Measurements from ENCODE around the gene PNMA6A.
"Not testable (repeated sequence)": the region's sequence is repeated elsewhere in the genome, so short reads cannot be mapped to it uniquely, and the experiment has no call there.

PNMA6A gene

GRCh38 chrX:153106092-153106801, 34.0 kb downstream of the PNMA6A start:
- H3K9me3 ChIP-seq (ENCODE audit: control insufficient read depth, insufficient read depth, low read depth, low read length); H3K36me3 ChIP-seq (ENCODE audit: control insufficient read depth in 2 of 2, insufficient read depth in 1 of 2, low read length in 2 of 2); H3K4me3 ChIP-seq (ENCODE audit: low read depth, low read length); H3K27ac ChIP-seq (ENCODE audit: extremely low read depth, low read depth, low read length); H3K4me1 ChIP-seq (ENCODE audit: control insufficient read depth, insufficient read depth, low read length); POLR2A ChIA-PET: not testable (repeated sequence)
- CTCF ChIA-PET, result interaction anchor here (0.6 kb wide), 1 partner anchor 332 kb away, joined by 3 read pairs; no protein-coding TSS in a partner anchor

GRCh38 chrX:153110735-153111134, 38.5 kb downstream of the PNMA6A start:
- H3K36me3 ChIP-seq (ENCODE audit: control insufficient read depth in 2 of 2, insufficient read depth in 1 of 2, low read length in 2 of 2); H3K4me3 ChIP-seq (ENCODE audit: low read depth, low read length); CTCF ChIA-PET; POLR2A ChIA-PET; H3K4me1 ChIP-seq (ENCODE audit: control insufficient read depth, insufficient read depth, low read length); H3K27ac ChIP-seq (ENCODE audit: extremely low read depth, low read depth, low read length); H3K9me3 ChIP-seq (ENCODE audit: control insufficient read depth, insufficient read depth, low read depth, low read length): not testable (repeated sequence)

- CTCF ChIA-PET; H3K9me3 ChIP-seq (ENCODE audit: control insufficient read depth, insufficient read depth, low read depth, low read length); H3K4me1 ChIP-seq (ENCODE audit: control insufficient read depth, insufficient read depth, low read length); H3K27ac ChIP-seq (ENCODE audit: extremely low read depth, low read depth, low read length); H3K36me3 ChIP-seq (ENCODE audit: control insufficient read depth in 2 of 2, insufficient read depth in 1 of 2, low read length in 2 of 2); POLR2A ChIA-PET; H3K4me3 ChIP-seq (ENCODE audit: low read depth, low read length): not testable (repeated sequence)
Observed at GRCh38 chrX:153113851-153114250, 41.6 kb downstream of the PNMA6A start.

- H3K4me1 ChIP-seq (ENCODE audit: control insufficient read depth, insufficient read depth, low read length); H3K36me3 ChIP-seq (ENCODE audit: control insufficient read depth in 2 of 2, insufficient read depth in 1 of 2, low read length in 2 of 2); H3K9me3 ChIP-seq (ENCODE audit: control insufficient read depth, insufficient read depth, low read depth, low read length); CTCF ChIA-PET; POLR2A ChIA-PET; H3K4me3 ChIP-seq (ENCODE audit: low read depth, low read length); H3K27ac ChIP-seq (ENCODE audit: extremely low read depth, low read depth, low read length): not testable (repeated sequence)
Observed at GRCh38 chrX:153117754-153118153, 45.5 kb downstream of the PNMA6A start.

- H3K9me3 ChIP-seq (ENCODE audit: control insufficient read depth, insufficient read depth, low read depth, low read length); POLR2A ChIA-PET; H3K4me1 ChIP-seq (ENCODE audit: control insufficient read depth, insufficient read depth, low read length); H3K27ac ChIP-seq (ENCODE audit: extremely low read depth, low read depth, low read length); CTCF ChIA-PET; H3K4me3 ChIP-seq (ENCODE audit: low read depth, low read length); H3K36me3 ChIP-seq (ENCODE audit: control insufficient read depth in 2 of 2, insufficient read depth in 1 of 2, low read length in 2 of 2): not testable (repeated sequence)
Observed at GRCh38 chrX:153120230-153120629, 48.0 kb downstream of the PNMA6A start.

- POLR2A ChIA-PET; H3K36me3 ChIP-seq (ENCODE audit: control insufficient read depth in 2 of 2, insufficient read depth in 1 of 2, low read length in 2 of 2); H3K4me1 ChIP-seq (ENCODE audit: control insufficient read depth, insufficient read depth, low read length); H3K9me3 ChIP-seq (ENCODE audit: control insufficient read depth, insufficient read depth, low read depth, low read length); H3K27ac ChIP-seq (ENCODE audit: extremely low read depth, low read depth, low read length); H3K4me3 ChIP-seq (ENCODE audit: low read depth, low read length); CTCF ChIA-PET: not testable (repeated sequence)
Observed at GRCh38 chrX:153123468-153123867, 51.2 kb downstream of the PNMA6A start.
